GM18519 (cell line): ENCODE results near the gene RTL9.
"Not testable (repeated sequence)": the region's sequence is repeated elsewhere in the genome, so short reads cannot be mapped to it uniquely, and the experiment has no call there.

ENCODE experiments used
- ATAC-seq: cut with Tn5 transposase; IDR thresholded peaks from one replicate; pipeline ENCODE4 v1.9.1; 2021; ENCODE audit warnings: mild to moderate bottlenecking, moderate library complexity; ENCODE audit not compliant: unreplicated experiment, low FRiP score

Gene RTL9

DNA sequence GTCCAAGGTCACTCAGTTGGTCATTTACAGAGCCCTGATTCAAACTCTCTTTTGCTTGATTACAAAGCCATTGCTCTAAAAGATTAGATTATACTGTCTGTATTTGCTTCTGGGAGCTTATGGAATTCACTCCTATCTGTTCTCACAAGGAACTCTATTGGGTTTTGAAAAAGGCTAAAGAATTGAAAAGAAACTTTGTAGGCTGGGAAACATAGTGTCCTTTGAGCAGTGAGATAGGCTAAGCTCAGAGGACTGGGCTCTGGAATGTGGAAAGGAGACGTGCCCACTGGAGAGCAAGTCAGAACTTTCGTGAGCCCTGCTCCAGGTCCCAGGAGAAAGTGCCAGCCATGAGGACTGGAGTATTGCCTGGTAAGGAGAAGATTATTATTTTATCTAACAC, at the start of gene RTL9:
Gene RTL9 (plus strand): TSS at position 301 of the 400 bp plus-strand sequence. CDS start 91,770 bp downstream, outside the sequence.
- no peak for ATAC-seq

DNA sequence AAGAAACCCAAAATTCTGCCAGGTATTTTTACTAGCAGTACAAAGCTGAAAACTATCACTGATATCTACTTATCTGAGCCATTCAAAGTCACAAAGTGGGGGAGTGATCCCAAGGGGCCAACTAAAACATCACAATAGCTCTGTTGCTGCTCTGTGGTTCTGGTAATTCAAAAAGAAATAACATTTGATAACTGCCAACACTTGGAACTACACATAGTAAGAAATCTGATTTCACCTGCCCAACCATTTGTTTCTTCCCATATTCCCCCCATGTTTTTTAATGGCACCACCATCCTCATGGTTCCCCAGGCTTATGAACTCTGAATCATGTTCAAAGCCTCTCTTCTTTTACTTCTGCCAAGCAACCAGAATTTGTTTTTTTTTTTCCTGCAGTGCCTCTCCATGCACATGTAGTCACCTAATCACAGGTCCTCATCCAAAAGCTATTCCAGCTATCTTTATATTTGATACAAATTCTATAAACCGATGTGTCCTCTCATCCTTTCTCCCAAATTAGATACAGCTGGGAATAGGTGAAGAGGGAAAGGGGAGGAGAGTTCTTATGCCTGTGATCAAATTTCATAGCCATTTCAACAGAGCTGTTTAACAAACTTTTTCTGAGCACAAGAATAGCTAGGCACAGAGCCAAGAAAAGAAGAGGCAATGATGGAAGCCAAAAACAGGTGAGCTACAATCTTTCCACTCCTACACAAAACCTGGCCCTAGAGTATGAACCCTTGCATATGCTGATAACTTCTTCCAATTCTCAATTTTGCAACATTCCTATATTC, 48.5 kb upstream of the RTL9 start:
- ATAC-seq: no peak

DNA sequence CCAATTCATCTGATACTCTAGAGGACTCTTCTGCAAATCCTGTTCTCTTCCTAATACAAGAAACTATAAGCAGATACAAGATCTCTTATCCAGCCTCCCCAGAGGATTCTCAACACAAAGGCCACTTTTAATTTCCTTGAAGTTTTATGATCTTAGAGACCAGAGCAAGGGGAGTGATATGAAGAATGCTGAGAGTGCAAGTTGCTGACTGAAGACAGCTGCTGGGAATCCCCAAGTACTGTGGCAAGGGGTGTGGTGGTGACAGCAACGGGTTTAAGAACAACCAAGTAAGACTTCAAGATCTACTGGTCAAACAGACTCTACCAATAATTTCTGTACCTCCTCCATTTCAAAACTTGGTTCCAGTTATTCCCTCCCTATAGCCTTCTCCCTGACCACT, 47.8 kb upstream of the RTL9 start:
- peak; percentile 91 for ATAC-seq

DNA sequence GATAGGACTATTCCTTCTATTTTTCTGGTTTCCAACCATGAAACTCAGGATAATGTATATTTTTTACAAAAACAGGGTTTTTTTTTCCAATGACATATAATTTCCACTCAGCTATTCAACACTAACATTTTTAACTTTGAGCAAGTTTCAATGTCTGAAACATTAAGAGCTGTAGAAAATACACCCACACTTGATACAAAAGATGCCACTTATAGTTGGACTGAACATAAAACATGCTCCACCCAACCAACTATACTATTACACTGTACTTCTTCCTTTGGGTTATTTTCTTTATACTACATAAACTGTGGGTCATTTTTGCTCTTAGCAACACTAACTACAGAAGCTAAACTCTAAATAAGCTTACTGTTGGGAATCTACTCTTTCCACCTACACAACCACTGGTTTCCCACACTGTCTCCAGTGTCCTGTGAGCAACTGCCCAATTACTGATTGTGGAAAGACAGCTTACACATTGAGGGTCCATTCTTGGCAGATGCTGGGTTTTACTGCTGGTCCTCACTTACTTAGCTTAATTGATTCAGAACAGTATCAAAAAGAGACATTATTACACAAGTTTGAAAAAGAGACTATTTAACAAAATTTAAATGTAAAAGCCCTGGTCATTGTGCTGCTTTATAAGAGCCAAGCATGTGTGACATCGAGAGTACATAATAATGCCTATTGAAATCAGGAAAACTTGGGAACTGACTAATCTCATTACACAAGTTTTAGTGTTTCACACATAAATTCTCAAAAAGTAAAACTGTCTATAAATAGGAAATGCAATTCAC, 47.0 kb upstream of the RTL9 start:
- no peak for ATAC-seq

DNA sequence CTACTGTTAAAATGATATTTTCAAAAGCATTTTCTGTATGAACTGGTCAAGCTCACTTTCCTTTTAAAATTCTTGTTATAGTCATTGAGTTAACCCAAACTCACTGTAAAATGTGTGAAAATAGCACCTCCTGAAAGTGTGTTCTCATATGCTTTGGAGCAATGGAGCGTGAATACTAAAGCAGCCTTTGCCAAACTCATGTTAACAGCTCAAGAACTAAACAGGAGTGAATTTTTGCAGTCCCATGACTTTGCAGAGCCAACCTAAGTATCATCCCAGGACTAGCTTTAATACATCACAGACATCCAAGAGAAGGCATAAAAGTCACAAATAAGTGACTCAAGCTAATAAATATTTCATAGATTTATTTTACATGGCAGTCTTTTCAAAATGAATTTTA, 43.1 kb upstream of the RTL9 start:
- no peak for ATAC-seq

DNA sequence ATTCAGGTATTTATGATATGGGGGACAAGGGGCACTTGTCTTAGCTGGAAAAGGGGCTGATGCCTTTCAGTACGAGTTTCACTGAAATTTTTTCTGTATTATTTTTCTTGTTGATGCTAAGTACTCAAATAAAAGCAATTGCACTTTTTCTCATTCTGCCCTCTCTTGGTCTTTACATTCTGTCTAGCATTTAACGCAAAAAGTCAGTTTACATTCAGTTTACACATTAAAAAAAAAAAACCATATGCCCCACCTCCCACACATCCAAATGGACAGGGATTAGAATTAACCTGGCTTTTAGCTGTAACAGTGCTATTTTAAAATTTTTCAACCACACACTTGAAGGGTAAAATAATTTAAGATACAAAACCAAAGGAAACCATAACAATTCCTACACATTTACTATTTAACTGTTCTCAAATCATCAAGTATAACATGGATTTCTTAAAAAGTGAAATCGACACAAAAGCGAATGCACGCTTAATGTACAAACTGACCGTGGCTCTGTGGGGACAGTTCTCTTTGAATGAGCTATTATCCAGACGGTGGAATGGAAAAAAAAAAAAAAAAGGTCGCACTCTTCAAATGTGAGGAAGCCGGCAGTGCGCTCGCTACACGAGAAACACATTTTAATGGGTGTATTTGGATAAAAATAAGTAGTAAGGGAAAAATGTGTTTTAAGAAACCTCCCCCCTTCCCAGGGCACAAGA, 42.1 kb upstream of the RTL9 start:
- ATAC-seq: no peak

DNA sequence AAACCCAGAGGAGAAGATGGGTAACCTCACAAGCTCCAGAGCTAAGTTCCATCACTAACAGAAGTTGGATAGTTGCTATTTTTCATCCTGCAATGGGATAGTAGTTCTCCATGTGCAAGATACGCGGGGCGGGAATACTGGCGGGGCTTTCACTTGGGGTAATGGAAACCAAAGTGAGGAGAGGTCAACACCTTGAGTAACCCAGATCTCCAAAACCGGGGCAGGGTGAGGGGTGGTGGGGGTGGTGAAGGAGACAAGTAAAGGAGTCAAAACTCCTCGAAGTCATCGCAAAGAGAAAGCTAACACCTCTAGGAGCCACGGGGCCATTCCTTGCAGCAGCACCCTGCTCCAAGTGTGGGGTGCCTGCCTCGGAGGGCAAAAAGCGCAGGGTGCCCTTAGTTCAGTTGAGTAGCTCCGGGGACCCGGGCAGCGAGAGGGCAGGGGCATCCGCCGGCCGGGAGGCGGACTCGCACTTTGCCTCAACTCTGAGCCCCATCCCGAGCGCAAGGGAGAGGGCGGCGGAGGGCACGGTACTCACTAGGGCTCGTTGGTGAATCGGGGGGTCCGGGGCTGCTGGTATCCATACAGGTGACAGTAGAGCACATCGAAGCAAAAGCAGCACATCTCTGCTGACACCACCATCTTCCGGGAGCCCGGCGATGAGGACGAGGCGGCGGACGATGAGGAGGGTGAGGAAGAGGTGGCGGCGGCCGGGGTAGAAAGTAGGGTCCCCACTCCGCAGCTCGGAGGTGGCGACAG, 41.4 kb upstream of the RTL9 start:
- ATAC-seq: no peak

DNA sequence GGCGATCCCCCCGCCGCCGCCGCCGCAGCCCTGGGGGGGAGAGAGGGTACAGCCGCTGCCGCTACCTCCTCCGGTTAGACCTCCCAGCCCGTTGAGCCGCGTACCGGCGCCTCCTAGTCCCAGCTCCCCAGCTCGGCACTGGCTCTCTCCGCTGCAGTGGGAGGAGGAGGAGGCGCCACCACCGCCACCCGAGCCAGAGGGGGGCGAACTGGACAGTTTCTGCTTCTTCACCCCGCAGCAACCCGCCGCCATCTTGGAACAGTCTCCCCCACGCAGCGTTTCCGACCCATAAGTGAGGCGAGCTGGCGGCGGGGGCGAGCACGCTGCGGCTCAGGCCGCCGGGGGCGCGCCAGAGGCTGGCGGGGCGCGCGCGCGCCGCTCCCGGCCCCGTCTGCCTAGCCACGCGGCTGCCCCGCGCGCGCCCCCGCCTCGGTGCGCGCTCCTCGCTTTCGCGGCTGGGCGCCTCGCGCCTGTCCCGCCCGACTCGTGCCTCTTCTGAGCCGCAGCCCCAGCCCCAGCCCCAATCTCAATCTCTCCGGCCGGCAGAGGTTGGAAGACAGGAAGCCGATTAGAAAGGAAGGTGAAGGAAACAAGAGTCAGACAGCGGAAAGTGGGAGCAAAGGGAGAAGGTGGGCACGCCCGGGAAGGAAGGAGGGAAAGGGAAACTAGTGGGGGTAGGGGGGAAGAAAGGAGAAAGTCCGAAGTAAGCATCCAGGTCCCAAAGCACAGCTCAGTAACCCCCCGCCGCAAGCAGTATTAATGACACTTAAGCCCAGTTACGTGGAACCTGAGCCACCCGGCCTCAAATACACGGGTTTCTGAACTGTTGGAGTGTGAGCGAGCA, 40.6 kb upstream of the RTL9 start, which contains the start of gene AMMECR1:
Gene AMMECR1 (minus strand): TSS at position 266 of the 844 bp plus-strand sequence. CDS start 14 bp downstream, at position 252.
- peak; percentile 70 for ATAC-seq

DNA sequence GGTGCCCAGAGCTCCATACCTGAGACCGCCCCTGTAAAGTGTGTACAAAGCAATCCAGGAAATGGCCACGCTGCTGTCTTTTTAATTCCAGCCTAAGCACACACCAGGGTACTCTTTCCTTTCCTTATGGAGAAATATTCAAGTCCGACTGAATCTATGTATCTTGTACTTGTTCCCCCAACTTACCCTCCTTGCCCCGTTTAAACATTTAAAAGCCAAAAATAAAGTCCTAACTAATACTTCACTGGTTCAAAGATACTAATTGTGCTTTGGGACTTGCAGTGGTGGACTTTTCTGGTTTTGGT, 40.0 kb upstream of the RTL9 start:
- ATAC-seq: no peak

DNA sequence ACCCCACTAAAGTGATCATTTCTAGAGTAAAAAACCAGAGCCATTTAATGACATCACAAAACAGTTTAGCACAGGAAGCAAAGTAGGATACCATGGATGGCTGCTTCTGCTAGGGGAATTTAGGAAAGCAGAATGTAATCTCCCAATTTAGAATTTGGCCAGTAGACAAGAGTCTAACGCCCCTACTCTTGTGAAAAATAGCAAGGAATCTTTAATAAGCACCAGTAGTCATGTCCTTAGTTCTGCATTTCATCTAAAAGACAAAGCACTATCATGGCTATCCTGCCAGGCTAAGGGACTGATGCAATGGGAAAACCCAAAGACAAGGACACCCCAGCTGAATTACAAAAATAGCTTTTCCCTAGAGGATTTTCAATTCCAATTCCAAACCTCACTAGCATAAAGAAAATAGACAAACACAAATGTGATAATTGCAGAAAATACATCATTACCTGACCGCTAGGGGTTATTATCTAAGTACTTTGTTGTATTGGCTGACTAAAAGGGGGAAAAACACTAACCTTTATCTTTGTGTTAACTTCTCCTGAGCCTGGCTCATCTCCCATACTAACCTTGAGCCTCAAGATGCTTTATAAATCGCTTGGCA, 38.2 kb upstream of the RTL9 start:
- ATAC-seq: no peak

DNA sequence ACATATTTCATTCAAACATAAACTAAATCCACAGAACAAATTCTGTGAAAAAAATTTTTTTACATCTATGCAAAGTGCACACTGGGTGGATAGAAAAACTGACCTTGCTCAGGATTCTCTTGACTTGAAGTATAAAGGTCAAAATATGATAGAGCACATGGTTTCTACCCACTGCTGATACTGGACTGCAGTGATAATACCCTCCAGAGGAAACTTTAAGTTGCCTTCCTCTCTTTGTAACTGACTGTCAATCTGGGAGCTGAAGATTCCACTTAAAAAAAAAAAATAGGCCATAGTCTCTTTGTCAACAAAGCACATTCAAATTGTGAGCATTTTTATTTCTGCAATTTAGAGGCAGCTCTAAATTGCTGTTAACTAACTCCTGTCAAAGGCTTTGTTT, 37.6 kb upstream of the RTL9 start:
- ATAC-seq: no peak

DNA sequence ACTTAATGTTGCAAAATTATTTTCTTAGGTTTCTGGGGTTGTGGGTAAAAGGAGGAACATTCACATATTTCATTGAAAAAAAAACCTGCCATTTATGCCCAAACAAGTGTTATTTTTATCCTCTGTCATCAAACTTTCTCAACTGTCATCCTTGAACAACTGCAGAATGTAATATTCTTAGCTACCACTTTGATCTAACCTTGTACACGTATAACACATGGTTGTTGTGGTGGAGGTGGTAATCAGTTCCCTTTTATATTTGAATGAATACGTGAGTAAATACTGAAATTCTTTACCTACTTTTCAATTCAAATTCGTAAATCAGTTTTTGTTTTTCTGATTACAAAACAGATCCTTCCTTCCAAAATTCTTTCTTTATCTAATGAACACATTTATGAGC, 37.0 kb upstream of the RTL9 start:
- ATAC-seq: peak; percentile 32

DNA sequence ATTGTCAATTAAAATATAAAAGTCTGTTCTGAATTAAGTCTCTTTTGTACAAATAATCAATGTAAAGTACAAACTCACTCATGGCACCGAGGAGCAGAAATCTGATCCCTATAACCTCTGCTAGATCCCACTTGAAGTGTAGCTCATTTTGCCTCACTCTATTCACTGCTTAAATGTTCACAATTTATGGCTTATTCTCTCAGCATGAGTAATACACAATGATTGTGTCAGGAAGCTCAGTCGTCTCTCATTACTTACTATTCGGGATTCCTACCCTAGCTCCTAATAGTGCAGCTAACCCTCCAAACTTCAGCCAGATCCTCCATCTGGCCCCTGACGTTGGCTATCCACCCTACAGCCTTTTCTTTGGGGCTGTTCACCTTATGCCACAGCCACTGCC, 36.0 kb upstream of the RTL9 start:
- ATAC-seq: no peak

DNA sequence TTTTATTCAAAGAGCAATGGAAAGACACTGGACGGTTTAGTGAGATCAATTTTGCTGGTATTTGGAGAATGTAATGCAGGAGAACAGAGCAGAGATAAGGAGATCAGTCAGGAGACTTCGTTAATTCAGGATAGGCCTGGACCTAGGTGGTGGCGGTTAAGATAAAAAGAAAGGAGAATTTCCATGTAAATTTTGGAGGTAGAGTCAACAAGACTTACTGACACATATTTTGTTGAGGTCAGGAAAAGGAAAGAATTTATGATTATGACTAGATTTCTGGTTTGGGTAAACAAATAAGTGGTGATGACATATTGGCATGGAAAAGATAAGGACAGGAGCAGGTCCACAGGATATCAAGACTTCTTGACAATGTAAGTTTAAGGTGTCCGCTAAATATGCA, 31.9 kb upstream of the RTL9 start:
- no peak for ATAC-seq

DNA sequence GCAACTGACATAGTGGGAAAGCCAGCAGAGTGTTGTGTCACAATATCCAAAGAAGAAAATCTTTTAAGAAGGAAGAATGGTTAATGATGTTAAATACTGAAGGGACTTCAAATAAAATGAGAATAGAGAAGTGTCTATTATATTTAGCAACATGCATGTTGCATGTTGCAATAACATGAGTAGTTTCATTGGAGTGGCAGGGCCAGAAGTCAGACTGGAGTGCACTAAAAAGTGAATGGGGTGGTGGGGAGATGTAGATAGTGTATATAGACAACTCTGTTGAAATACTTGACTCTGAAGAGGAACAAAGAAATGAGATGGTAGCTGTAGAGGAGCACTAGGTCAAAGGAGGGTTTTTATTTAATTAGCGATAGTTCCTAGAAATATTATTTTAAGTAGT, 31.3 kb upstream of the RTL9 start:
- no peak for ATAC-seq

DNA sequence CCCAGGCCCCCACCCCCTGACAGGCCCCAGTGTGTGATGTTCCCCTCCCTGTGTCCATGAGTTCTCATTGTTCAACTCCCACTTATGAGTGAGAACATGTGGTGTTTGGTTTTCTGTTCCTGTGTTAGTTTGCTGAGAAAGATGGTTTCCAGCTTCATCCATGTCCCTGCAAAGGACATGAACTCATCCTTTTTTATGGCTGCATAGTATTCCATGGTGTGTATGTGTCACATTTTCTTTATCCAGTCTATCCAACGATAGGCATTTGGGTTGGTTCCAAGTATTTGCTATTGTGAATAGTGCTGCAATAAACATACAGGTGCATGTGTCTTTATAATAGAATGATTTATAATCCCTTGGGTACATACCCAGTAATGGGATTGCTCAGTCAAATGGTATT, 30.0 kb upstream of the RTL9 start:
- not testable (repeated sequence) for ATAC-seq

DNA sequence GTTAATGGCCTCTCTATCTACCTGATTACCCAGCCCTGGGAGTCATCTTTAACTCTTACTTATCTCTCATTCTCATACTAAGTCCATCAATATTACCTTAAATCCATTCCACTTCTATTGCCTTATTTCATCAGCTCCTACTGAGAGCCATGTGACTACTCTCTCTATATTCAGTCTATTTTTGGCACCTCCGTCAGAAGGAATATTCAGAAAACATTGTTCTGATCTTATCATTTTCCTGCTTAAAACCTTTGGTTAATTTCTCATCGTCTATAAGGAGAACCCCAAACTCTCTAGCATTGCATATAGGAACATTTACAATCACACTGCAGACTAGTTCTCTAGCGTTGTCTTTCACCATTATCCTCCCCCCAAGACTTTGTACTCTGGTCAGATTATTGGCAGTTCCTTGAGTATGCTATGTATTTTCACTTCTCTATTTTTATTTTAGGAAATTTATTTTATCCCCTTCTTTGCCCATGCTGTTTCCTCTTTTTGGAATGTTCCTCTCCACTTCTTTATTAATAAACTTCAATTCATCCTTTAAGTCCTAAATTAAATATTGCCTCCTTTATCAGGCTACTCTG, 27.1 kb upstream of the RTL9 start:
- ATAC-seq: no peak

DNA sequence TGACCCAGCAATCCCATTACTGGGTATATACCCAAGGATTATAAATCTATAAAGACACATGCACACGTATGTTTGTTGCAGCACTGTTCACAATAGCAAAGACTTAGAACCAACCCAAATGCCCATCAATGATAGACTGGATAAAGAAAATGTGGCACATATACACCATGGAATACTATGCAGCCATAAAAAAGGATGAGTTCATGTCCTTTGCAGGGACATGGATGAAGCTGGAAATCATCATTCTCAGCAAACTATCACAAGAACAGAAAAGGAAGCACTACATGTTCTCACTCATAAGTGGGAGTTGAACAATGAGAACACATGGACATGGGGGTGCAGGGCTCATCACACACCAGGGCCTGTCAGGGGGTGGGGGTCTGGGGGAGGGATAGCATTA, 25.2 kb upstream of the RTL9 start:
- ATAC-seq: not testable (repeated sequence)

DNA sequence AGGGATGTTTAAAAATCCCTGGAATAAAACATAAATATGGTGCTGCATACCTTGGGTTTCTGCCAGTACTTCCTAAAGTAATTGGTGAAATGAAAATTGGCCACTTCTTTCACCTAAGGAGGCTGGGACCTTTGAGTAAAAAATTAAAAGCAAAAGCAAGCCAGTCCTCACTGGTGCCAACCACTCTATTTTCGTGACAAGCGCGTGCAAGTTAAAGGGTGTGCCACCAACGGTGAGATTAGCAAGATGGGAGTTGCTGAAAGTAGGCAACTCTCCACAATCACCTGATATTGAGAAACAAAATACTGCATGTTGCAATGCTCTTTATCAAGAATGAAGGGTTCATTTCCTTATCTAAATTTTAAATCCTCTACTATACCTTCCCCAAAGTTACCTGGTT, 19.7 kb upstream of the RTL9 start:
- no peak for ATAC-seq
